ENCODE data around the gene AMZ1.
"Not testable (repeated sequence)": the region's sequence is repeated elsewhere in the genome, so short reads cannot be mapped to it uniquely, and the experiment has no call there.

AMZ1 gene

GRCh38 chr7:2692543-2692942, 4.5 kb downstream of the AMZ1 start:
- no peak for FAIRE-seq

DNA sequence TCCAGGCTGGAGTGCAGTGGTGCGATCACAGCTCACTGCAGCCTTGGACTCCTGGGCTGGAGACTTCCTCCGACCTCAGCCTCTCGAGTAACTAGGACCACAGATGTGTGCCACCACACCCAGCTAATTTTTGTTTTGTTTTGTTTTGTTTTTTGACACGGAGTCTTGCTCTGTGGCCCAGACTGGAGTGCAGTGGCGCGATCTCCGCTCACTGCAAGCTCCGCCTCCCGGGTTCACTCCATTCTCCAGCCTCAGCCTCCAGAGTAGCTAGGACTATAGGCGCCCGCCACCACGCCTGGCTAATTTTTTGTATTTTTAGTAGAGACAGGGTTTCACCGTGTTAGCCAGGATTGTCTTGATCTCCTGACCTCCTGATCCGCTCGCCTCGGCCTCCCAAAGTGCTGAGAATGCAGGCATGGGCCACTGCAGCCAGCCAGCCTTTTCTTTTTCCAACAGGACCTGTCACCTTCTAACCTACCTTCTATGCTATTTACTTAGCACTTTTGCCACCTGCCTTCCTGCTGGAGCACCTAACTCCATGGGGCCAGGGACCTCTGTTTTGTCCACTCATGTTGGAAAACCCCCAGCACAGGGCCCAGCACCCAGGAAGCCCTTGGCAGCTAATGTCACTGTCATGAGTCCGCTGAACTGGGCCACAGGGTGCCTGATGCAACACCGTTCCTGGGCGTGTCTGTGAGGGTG, 5.6 kb downstream of the AMZ1 start:
- not testable (repeated sequence) for FAIRE-seq

GRCh38 chr7:2694122-2694436, 6.1 kb downstream of the AMZ1 start:
- FAIRE-seq, result not testable (repeated sequence)

- no peak for FAIRE-seq
Observed at GRCh38 chr7:2698581-2699288, 10.7 kb downstream of the AMZ1 start.

DNA sequence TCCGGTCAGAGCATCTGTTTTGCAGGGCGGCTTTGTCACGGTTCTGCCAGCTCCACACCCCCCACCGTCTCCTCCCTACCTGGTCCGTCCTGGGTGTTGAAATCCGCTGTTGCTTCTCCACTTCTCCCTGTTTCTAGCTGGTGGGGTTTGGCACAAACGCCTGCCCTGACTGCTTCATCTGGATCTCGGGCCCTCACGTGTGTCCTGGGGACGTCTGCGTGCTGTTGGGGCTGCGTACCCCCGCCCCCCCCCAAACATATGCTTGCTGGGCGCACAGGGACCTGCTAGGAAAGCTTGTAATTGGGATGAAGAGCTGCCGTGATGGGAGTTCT, 11.3 kb downstream of the AMZ1 start:
- FAIRE-seq, result no peak

DNA sequence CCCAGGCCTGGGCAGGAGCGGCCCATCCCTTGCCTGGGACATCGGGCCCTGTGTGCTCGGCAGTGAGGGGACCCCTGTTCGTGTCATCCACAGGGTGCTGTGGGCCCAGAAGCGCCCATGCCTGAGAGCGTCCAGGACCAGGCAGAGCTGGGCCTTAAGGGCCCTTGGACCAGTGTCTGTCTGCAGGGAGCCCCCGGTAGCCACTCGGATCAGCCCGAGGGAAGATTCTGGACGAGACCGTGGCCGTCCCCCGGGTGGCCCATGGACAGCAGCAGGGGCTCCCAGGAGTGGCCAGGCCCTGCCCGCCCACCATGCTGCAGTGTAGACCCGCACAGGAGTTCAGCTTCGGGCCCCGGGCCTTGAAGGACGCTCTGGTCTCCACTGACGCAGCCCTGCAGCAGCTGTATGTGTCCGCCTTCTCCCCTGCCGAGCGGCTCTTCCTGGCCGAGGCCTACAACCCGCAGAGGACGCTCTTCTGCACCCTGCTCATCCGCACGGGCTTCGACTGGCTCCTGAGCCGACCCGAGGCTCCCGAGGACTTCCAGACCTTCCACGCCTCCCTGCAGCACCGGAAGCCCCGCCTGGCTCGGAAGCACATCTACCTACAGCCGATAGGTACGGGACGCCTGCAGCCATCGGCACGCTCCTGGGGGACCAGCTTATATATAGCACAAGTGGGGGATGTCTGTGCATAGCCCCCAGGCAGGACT, 12.3 kb downstream of the AMZ1 start:
- FAIRE-seq, result no peak

GRCh38 chr7:2701424-2701823, 13.4 kb downstream of the AMZ1 start:
- FAIRE-seq, result no peak

- FAIRE-seq, result no peak
Observed at GRCh38 chr7:2701832-2702593, 14.0 kb downstream of the AMZ1 start.

GRCh38 chr7:2702594-2702957, 14.6 kb downstream of the AMZ1 start:
- no peak for FAIRE-seq

- no peak for FAIRE-seq
Observed at GRCh38 chr7:2705371-2706096, 17.5 kb downstream of the AMZ1 start.

DNA sequence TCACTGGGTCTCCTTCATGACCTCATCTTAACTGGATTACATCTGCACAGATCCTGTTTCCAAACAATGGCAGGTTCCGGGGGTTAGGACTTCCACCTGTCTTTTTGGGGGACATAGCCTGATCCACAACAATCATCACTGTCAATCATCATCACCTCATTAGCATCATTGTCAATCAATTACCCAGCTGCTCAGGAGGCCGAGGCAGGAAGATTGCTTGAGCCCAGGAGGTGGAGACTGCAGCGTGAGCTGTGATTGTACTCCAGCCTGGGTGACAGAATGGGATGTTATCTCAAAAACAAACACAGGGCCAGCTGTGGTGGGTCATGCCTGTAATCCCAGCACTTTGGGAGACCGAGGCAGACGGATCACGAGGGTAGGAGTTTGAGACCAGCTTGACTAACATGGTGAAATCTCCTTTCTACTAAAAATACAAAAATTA, 18.7 kb downstream of the AMZ1 start:
- FAIRE-seq, result no peak

GRCh38 chr7:2707481-2707880, 19.5 kb downstream of the AMZ1 start:
- no peak for FAIRE-seq

DNA sequence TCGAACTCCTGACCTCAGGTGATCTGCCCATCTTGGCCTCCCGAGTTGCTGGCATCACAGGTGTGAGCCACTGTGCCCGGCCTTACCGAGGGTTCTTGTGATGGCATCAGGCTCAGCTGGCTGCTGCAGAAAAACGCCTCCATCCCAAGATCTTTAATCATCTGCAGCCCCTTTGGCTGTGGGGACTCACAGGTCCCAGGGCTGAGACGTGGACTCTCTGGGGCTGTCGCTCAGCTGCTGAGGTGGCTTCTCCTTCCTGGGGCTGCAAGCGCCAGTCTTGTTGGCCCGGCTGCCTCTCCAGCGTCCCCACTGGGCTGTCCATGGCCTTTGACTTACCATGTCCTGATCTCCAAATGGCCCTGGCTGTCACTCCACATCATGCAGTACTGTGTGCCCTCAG, 20.0 kb downstream of the AMZ1 start:
- no peak for FAIRE-seq

DNA sequence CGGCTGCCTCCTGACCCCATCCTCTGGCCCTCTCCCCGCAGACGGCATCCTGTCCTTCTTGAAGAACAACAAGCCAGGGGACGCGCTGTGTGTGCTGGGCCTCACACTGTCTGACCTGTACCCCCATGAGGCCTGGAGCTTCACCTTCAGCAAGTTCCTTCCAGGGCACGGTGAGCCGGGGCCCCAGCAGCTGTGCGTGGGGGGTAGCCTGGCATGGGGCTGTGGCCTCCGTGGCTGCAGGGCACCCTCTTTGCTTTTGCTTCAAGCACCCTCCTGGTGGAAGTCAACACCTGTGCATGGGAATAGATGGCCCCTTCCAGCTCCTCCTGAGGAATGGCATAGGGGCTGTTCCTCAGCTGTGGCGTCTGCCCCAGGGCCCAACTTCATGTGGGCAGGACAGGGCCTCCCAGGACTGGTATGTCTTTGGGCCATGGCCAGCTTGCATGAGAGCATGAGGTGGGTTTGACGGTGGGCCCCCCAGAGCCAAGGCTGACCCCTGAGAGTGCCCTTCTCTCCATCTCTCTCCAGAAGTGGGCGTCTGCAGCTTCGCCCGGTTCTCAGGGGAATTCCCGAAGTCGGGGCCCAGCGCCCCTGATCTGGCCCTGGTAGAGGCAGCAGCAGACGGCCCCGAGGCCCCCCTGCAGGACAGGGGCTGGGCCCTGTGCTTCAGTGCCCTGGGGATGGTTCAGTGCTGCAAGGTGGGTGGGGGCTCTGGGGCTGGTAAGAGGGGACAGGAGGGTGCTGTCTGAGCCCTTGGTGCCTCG, 20.7 kb downstream of the AMZ1 start:
- FAIRE-seq, result no peak

DNA sequence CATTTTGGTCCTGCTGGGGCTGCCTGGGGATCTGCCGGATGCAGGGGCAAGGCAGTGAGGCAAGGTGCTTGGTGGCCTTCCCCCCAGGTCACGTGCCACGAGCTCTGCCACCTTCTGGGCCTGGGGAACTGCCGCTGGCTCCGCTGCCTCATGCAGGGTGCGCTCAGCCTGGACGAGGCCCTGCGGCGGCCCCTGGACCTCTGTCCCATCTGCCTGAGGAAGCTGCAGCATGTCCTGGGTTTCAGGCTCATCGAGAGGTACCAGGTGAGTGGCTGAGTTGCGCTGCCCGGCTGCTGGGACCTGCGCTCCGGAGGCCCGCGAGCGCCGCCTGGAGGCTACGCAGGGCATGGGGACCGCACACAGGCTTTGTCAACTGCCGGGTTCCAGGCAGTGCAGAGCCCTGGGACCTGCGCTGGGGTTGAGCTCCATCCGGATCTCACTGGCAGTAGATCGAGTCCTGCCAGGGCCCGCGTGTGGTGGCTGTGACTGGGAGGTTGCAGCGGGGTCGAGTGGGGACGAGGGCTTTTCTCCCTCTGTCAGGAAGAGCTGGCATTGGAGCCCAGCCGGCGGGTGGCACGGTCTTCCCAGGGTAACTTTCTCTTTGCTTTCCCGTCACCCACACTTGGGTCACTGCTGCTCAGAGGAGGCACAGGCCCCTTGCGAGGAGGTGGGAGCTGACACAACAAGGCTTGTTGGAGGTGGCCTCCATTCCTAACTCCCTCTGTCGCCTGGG, 21.7 kb downstream of the AMZ1 start:
- no peak for FAIRE-seq

- no peak for FAIRE-seq
Observed at GRCh38 chr7:2710286-2710655, 22.3 kb downstream of the AMZ1 start.

DNA sequence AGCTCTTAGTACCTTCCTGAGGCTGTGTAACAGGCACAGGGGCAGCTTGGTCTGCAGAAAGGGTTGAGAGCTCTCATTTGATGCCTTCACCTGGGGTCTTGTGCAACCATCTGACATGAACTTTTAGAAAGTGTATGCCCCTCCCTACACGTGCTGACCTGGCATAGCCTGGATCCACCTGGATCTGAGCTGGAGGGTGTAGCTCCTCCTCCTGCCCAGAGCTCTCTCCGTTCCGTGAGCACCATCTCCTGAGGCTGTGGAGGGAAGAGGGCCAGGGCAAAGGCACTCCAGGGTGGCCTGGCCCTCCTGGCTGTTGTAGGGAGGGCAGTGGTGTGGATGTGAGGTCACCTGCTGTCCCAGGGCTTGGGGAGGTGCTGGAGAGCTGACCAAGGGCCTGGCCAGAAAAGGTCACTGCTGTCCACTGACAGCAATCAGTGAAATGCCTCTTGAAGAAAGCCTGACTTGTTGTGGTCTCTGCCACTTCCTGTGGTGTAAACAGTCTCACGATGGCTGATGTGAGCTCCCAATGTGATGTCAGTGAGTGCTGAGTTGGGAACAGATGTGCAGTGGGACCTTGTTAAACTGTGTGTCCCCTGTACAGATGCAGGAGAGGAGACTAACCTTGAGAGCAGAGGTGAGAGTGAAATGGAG, 23.0 kb downstream of the AMZ1 start:
- FAIRE-seq, result no peak

DNA sequence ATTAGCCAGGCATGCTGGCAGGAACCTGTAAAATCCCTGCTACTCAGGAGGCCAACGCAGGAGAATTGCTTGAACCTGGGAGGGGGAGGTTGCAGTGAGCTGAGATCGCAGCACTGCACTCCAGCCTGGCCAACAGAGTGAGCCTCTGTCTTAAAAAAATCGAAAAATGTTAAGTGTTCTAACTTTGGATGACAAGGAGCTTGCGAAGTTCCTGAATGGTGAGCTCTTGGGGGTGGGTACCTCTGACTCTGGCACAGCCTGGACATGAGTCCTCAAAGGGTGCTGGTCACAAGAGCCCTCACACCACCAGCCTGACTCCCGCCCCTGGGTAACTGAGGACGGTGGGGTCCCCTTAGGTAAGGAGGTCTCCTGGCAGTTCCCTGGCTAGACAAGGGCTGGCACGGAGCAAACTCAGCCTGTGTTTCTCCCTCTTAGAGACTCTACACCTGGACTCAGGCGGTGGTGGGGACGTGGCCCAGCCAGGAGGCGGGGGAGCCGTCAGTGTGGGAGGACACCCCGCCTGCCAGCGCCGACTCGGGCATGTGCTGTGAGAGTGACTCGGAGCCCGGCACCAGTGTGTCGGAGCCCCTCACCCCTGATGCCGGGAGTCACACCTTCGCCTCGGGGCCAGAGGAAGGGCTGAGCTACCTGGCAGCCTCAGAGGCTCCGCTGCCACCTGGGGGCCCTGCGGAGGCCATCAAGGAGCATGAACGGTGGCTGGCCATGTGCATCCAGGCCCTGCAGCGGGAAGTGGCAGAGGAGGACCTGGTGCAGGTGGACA, 24.1 kb downstream of the AMZ1 start:
- FAIRE-seq, result no peak

GRCh38 chr7:2713370-2713769, 25.4 kb downstream of the AMZ1 start:
- FAIRE-seq, result no peak

DNA sequence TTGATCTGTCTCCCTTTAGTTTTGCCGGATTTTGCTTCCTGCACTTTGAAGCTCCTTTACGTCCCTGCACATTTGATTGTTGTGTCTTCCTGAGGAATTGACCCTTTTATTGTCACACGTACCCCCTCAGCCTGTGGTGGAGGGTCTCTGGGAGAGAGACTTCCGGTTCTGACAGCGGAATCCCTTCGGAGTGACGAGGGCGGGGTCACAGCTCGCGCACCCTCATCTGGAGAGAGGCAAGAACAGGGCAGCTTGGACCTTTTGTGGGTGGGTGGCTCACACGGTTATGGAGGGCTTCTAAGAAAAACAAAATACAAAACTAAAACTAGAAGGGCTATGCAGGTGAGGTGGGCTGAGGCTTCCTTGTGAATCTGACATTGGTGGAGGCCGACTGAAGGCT, 26.0 kb downstream of the AMZ1 start:
- FAIRE-seq, result no peak
